GM18867 (cell line): ENCODE results near the gene HHIPL1.

ENCODE experiments used
- ATAC-seq: cut with Tn5 transposase; IDR thresholded peaks from one replicate; pipeline ENCODE4 v1.9.1; 2021; ENCODE audit warnings: mild to moderate bottlenecking, moderate library complexity; ENCODE audit not compliant: unreplicated experiment

HHIPL1 gene

GRCh38 chr14:99609245-99610170, 35.4 kb upstream of the HHIPL1 start:
- no peak for ATAC-seq

- no peak for ATAC-seq
Measured at GRCh38 chr14:99611646-99612045, 33.3 kb upstream of the HHIPL1 start.

GRCh38 chr14:99612071-99612737, 32.7 kb upstream of the HHIPL1 start:
- ATAC-seq: no peak

GRCh38 chr14:99612738-99613330, 32.1 kb upstream of the HHIPL1 start:
- no peak for ATAC-seq

- no peak for ATAC-seq
Measured at GRCh38 chr14:99615497-99616157, 29.3 kb upstream of the HHIPL1 start.

- ATAC-seq: no peak
Measured at GRCh38 chr14:99616832-99617800, 27.8 kb upstream of the HHIPL1 start.

- ATAC-seq: no peak
Measured at GRCh38 chr14:99619835-99620834, 24.8 kb upstream of the HHIPL1 start.

GRCh38 chr14:99621948-99622347, 23.0 kb upstream of the HHIPL1 start:
- no peak for ATAC-seq

GRCh38 chr14:99624024-99624423, 20.9 kb upstream of the HHIPL1 start:
- ATAC-seq: no peak

- ATAC-seq: no peak
Measured at GRCh38 chr14:99624971-99625370, 20.0 kb upstream of the HHIPL1 start.

- no peak for ATAC-seq
Measured at GRCh38 chr14:99625476-99625875, 19.5 kb upstream of the HHIPL1 start.

GRCh38 chr14:99626041-99626648, 18.8 kb upstream of the HHIPL1 start:
- no peak for ATAC-seq

GRCh38 chr14:99627100-99627499, 17.8 kb upstream of the HHIPL1 start:
- ATAC-seq: no peak

- ATAC-seq: no peak
Measured at GRCh38 chr14:99627510-99628381, 17.2 kb upstream of the HHIPL1 start.

GRCh38 chr14:99628887-99629618, 15.9 kb upstream of the HHIPL1 start:
- ATAC-seq: no peak

- no peak for ATAC-seq
Measured at GRCh38 chr14:99630202-99630601, 14.7 kb upstream of the HHIPL1 start.
